HG02642 (cell line): Measurements from ENCODE around the gene AGPAT1.
A peak's percentile ranks its signal among the peaks of the same experiment; 100 is the strongest.
"Not testable (repeated sequence)": the region's sequence is repeated elsewhere in the genome, so short reads cannot be mapped to it uniquely, and the experiment has no call there.

Experiments
- ATAC-seq: cut with Tn5 transposase; IDR thresholded peaks from one replicate; pipeline ENCODE4 v1.9.1; 2021; ENCODE audit warnings: mild to moderate bottlenecking; ENCODE audit not compliant: unreplicated experiment, poor library complexity

Gene AGPAT1

GRCh38 chr6:32175711-32176475 lies at the start of gene AGPAT1:
Gene AGPAT1 (minus strand): TSS chr6:32176084. CDS start chr6:32171496, 4,588 bp downstream.
- ATAC-seq, result peak; percentile 46

GRCh38 chr6:32224696-32225095 lies 48.8 kb upstream of the AGPAT1 start:
- ATAC-seq, result no peak

- ATAC-seq, result no peak
These were observed 47.7 kb upstream of the AGPAT1 start, which contains the start of gene NOTCH4 for GRCh38 chr6:32223258-32224235. Gene NOTCH4 (minus strand): TSS chr6:32224067. CDS start chr6:32223928, 139 bp downstream.

GRCh38 chr6:32222333-32223230 lies 46.7 kb upstream of the AGPAT1 start:
- ATAC-seq, result no peak

- ATAC-seq, result no peak
These were observed 44.1 kb upstream of the AGPAT1 start for GRCh38 chr6:32220021-32220420.

GRCh38 chr6:32218167-32218566 lies 42.3 kb upstream of the AGPAT1 start:
- ATAC-seq, result no peak

- no peak for ATAC-seq
These were observed 41.1 kb upstream of the AGPAT1 start for GRCh38 chr6:32216998-32217397.

GRCh38 chr6:32216285-32216684 lies 40.4 kb upstream of the AGPAT1 start:
- no peak for ATAC-seq

GRCh38 chr6:32215617-32216016 lies 39.7 kb upstream of the AGPAT1 start:
- ATAC-seq, result no peak

GRCh38 chr6:32214126-32214525 lies 38.2 kb upstream of the AGPAT1 start:
- no peak for ATAC-seq

- no peak for ATAC-seq
These were observed 37.8 kb upstream of the AGPAT1 start for GRCh38 chr6:32213649-32214048.

GRCh38 chr6:32212076-32212760 lies 36.3 kb upstream of the AGPAT1 start:
- no peak for ATAC-seq

- not testable (repeated sequence) for ATAC-seq
These were observed 35.5 kb upstream of the AGPAT1 start for GRCh38 chr6:32211432-32211831.

GRCh38 chr6:32210191-32210601 lies 34.3 kb upstream of the AGPAT1 start:
- no peak for ATAC-seq

- ATAC-seq, result no peak
These were observed 33.1 kb upstream of the AGPAT1 start for GRCh38 chr6:32208996-32209395.

GRCh38 chr6:32204268-32204715 lies 28.4 kb upstream of the AGPAT1 start:
- ATAC-seq, result no peak

GRCh38 chr6:32203426-32204267 lies 27.8 kb upstream of the AGPAT1 start:
- no peak for ATAC-seq

GRCh38 chr6:32202186-32202585 lies 26.3 kb upstream of the AGPAT1 start:
- no peak for ATAC-seq
